HUES6 (cell line): ENCODE results near the gene FBXW12.

ENCODE experiments used
- H3K27ac ChIP-seq: 2 replicates; pipeline ENCODE4 v1.7.0; 2013; ENCODE audit warnings: low read depth, mild to moderate bottlenecking, low read length, inconsistent platforms
- H3K27me3 ChIP-seq: 2 replicates; pipeline ENCODE4 v1.6.1; 2013; ENCODE audit warnings: low read length; ENCODE audit not compliant: control insufficient read depth, insufficient read depth
- H3K36me3 ChIP-seq: 2 replicates; pipeline ENCODE4 v1.6.1; 2013; ENCODE audit warnings: low read length; ENCODE audit not compliant: control insufficient read depth, insufficient read depth
- H3K4me1 ChIP-seq: 2 replicates; pipeline ENCODE4 v1.6.1; 2013; ENCODE audit warnings: low read length; ENCODE audit not compliant: control insufficient read depth, insufficient read depth
- H3K4me3 ChIP-seq: 2 replicates; pipeline ENCODE4 v1.5.1; 2013; ENCODE audit warnings: low read depth, low read length
- H3K9ac ChIP-seq: one replicate; pipeline ENCODE4 v1.6.1; 2013; ENCODE audit warnings: mild to moderate bottlenecking, low read length
- H3K9me3 ChIP-seq: 2 replicates; pipeline ENCODE4 v1.6.1; 2013; ENCODE audit warnings: low read depth, low read length; ENCODE audit not compliant: control insufficient read depth, insufficient read depth

Gene FBXW12

DNA sequence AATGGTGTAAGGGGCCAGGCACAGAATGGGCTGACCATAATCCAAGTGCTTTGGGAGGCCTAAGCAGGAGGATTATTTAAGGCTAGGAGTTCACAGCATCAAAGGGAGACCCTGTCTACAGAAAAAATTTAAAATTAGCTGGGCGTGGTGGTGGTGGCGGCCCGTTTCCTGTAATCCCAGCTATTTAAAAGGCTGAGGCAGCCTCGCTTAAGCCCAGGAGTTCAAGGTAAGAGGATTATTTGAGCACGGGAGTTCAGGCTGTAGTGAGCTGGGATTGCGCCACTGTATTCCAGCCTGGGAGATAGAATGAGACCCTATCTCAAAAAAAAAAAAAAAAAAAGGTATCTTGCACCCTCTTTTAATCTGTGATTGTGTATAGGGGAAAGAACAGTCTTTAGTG, 69.9 kb downstream of the FBXW12 start:
- Histone ChIP-seq H3K9ac (no peak overlapping the region), H3K4me1 (peaks cover 12% of the 10 kb centered on the region; the same call in 1 of the 2 replicates), H3K27me3 (no peaks in the 10 kb centered on the region), H3K4me3 (peak overlapping the region; percentile 81; the same call in 1 of the 2 replicates), H3K36me3 (peaks cover 35% of the 10 kb centered on the region), H3K27ac (no peak overlapping the region), H3K9me3 (no peaks in the 10 kb centered on the region)
